ENCODE measurements around the gene CREG2. TPM values are rescaled to one million over a fixed set of nuclear protein-coding genes. Genes with fewer than 3 reads are reported as not detected.

Gene CREG2
- total RNA-seq, 4 donors from 2014 or later, result 0.28 TPM; not detected in 3

DNA sequence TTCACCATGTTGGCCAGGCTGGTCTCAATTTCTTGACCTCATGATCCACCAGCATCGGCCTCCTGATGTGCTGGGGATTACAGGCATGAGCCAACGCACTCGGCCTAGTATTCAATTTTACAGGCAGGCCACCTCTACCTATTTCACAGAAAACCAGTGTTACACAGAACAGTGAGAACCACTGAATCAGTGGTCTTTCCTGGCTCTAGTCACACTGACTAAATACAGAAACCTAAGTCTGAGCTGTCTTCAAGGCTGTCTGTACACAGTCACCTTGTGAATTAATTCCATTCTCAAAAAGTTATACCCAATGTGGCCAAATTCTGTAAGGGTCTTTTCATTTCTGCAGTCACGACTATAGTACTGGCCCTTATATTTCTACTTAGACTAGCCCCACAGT is 82.3 kb downstream of the CREG2 start:
- Histone ChIP-seq H3K27me3 (no peaks in the 10 kb centered on the region), H3K4me3 (peak overlapping the region in 1 of 2 donors; percentile 68), H3K36me3 (no peaks in the 10 kb centered on the region), H3K9me3 (no peaks in the 10 kb centered on the region), H3K4me1 (peaks cover 0 to 5% of the 10 kb centered on the region in 2 donors), H3K27ac (no peak overlapping the region)
- intact Hi-C loops (cut with DNase I; ENCODE audit: low total_unique reads), result no loop called here
- TF ChIP-seq, protein P1, sequence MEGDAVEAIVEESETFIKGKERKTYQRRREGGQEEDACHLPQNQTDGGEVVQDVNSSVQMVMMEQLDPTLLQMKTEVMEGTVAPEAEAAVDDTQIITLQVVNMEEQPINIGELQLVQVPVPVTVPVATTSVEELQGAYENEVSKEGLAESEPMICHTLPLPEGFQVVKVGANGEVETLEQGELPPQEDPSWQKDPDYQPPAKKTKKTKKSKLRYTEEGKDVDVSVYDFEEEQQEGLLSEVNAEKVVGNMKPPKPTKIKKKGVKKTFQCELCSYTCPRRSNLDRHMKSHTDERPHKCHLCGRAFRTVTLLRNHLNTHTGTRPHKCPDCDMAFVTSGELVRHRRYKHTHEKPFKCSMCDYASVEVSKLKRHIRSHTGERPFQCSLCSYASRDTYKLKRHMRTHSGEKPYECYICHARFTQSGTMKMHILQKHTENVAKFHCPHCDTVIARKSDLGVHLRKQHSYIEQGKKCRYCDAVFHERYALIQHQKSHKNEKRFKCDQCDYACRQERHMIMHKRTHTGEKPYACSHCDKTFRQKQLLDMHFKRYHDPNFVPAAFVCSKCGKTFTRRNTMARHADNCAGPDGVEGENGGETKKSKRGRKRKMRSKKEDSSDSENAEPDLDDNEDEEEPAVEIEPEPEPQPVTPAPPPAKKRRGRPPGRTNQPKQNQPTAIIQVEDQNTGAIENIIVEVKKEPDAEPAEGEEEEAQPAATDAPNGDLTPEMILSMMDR (IDR thresholded peaks at IDR 0.05), result no peak
- no peak for DNase-seq

GRCh38 chr2:101303688-101304087 is 83.6 kb downstream of the CREG2 start:
- TF ChIP-seq, protein P1 (IDR thresholded peaks at IDR 0.05), result no peak
- no peak for TF ChIP-seq POLR2A (IDR thresholded peaks at IDR 0.05)
- Histone ChIP-seq H3K4me1 (peaks cover 0 to 5% of the 10 kb centered on the region in 2 donors), H3K36me3 (no peaks in the 10 kb centered on the region), H3K27me3 (no peaks in the 10 kb centered on the region), H3K4me3 (no peak overlapping the region), H3K27ac (no peak overlapping the region), H3K9me3 (no peaks in the 10 kb centered on the region)
- intact Hi-C loops (cut with DNase I; ENCODE audit: low total_unique reads), result no loop called here
- no peak for DNase-seq

DNA sequence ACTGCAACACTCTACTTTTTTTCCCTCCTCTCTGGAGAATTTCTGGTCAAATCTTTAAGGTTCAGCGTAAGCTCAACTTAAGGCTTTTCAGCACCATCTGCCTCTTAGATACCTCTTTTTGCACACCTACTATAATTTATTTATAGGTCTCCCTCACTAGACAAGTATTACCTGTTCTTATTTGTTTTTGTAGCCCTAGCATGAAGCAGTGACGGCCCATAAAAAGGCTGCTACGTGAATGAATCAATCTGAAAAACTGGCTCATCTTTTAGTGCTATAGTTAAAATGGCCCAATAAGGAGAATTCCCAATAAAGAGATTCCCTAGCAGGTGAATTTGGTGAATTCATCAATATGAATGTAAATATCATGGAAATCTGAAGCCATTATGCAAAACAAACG is 85.3 kb downstream of the CREG2 start:
- no peaks in the 10 kb centered on the region for H3K27me3 ChIP-seq
- H3K4me3 ChIP-seq, result no peak overlapping the region
- no peak for DNase-seq
- intact Hi-C loops (cut with DNase I; ENCODE audit: low total_unique reads), result no loop called here
- no peak for TF ChIP-seq POLR2A (IDR thresholded peaks at IDR 0.05)
- TF ChIP-seq, protein P1 (IDR thresholded peaks at IDR 0.05), result no peak
- no peaks in the 10 kb centered on the region for H3K36me3 ChIP-seq
- H3K27ac ChIP-seq, result no peak overlapping the region
- peaks cover 0 to 5% of the 10 kb centered on the region in 2 donors for H3K4me1 ChIP-seq
- no peaks in the 10 kb centered on the region for H3K9me3 ChIP-seq

GRCh38 chr2:101300836-101301235 is 86.5 kb downstream of the CREG2 start:
- Histone ChIP-seq H3K4me3 (no peak overlapping the region), H3K4me1 (peaks cover 0 to 5% of the 10 kb centered on the region in 2 donors), H3K9me3 (no peaks in the 10 kb centered on the region), H3K27me3 (no peaks in the 10 kb centered on the region), H3K27ac (no peak overlapping the region), H3K36me3 (no peaks in the 10 kb centered on the region)
- no peak for DNase-seq
- no peak for TF ChIP-seq POLR2A (IDR thresholded peaks at IDR 0.05)
- TF ChIP-seq, protein P1 (IDR thresholded peaks at IDR 0.05), result no peak
- intact Hi-C loops (cut with DNase I; ENCODE audit: low total_unique reads), result no loop called here

- no peak for TF ChIP-seq POLR2A (IDR thresholded peaks at IDR 0.05)
- TF ChIP-seq, protein P1 (IDR thresholded peaks at IDR 0.05), result no peak
- H3K4me3 ChIP-seq, result no peak overlapping the region
- DNase-seq, result no peak
- no peaks in the 10 kb centered on the region for H3K27me3 ChIP-seq
- no peaks in the 10 kb centered on the region for H3K36me3 ChIP-seq
- no peaks in the 10 kb centered on the region for H3K9me3 ChIP-seq
- intact Hi-C loops (cut with DNase I; ENCODE audit: low total_unique reads), result no loop called here
- no peak overlapping the region for H3K27ac ChIP-seq
- peaks cover 0 to 5% of the 10 kb centered on the region in 2 donors for H3K4me1 ChIP-seq
Observed at GRCh38 chr2:101300164-101300563, 87.1 kb downstream of the CREG2 start.
